Kidney (tissue), 14 donors: Measurements from ENCODE around the gene AMH. TPM values are rescaled to one million over a fixed set of nuclear protein-coding genes. Genes with fewer than 3 reads are reported as not detected.

Experiments used
- DNase-seq, 5 donors: peaks; one replicate each; pipeline ENCODE4 v3.0.0-alpha.2; 2013 to 2020
- FAIRE-seq: peaks from 2 replicates; lab custom pipeline; 2012; peaks lifted over from hg19 to GRCh38; lab: Jason Lieb, UNC
- H3K27ac ChIP-seq, 2 donors: one replicate each; pipeline ENCODE4 v1.7.0; 2013; ENCODE audit warnings: low read depth in 2 of 2, low read length in 2 of 2, inconsistent platforms in 1 of 2
- H3K27me3 ChIP-seq: one replicate; pipeline ENCODE4 v1.7.1; 2013; ENCODE audit warnings: low read length, inconsistent platforms; ENCODE audit not compliant: control insufficient read depth, insufficient read depth
- H3K36me3 ChIP-seq, 3 donors: one replicate each; pipeline versions ENCODE4 v1.7.0 to v1.7.1; 2013; ENCODE audit warnings: low read length in 3 of 3, control low read depth in 1 of 3, inconsistent platforms in 1 of 3; ENCODE audit not compliant: insufficient read depth in 3 of 3, control insufficient read depth in 2 of 3
- H3K4me1 ChIP-seq, 3 donors: one replicate each; pipeline versions ENCODE4 v1.7.0 to v1.7.1; 2013; ENCODE audit warnings: low read length in 3 of 3, inconsistent platforms in 1 of 3, low read depth in 1 of 3; ENCODE audit not compliant: control insufficient read depth in 2 of 3, insufficient read depth in 2 of 3
- H3K4me3 ChIP-seq, 3 donors: one replicate each; pipeline versions ENCODE4 v1.7.0 to v1.8.1; 2013; ENCODE audit warnings: low read length in 3 of 3, control low read depth in 1 of 3, inconsistent platforms in 1 of 3
- H3K9ac ChIP-seq, 3 donors: one replicate each; pipeline versions ENCODE4 v1.7.0 to v1.7.1; 2013; ENCODE audit warnings: low read length in 3 of 3, control low read depth in 1 of 3, inconsistent platforms in 1 of 3
- H3K9me3 ChIP-seq, 3 donors: one replicate each; pipeline versions ENCODE4 v1.7.0 to v1.7.1; 2013; ENCODE audit warnings: low read length in 3 of 3, control low read depth in 1 of 3, inconsistent platforms in 1 of 3; ENCODE audit not compliant: control insufficient read depth in 2 of 3, insufficient read depth in 1 of 3
- CTCF ChIP-seq: IDR thresholded peaks from 3 replicates; pipeline ENCODE4 v1.5.1; 2012; ENCODE audit warnings: mild to moderate bottlenecking, moderate library complexity, borderline replicate concordance; ENCODE audit not compliant: insufficient read depth; ENCODE audit errors: extremely low read depth
- intact Hi-C: fragments of 100-400 bp; cut with DNase I; formaldehyde crosslinking; loops from one replicate; pipeline ENCODE4 v1.11.1; 2022
- polyA plus RNA-seq: library from polyadenylated mRNA; stranded (reverse); fragments of 350-450 nt; fragmentation: Illumina TruSeq; extraction: RNeasy Lipid Tissue Mini Kit (QIAGEN cat#74804); gene quantifications from one replicate; pipeline ENCODE4 v1.2.3, GENCODE V29; 2014; ENCODE audit warnings: low read depth, low replicate concordance; ENCODE audit not compliant: insufficient read depth
- total RNA-seq: library from RNA; stranded (reverse); fragmentation: NEBNext Ultra II Directional; extraction: Animal tissue kit (Norgen Biotek cat#: 25700); gene quantifications from one replicate; pipeline ENCODE4 v1.2.1, GENCODE V29; 2021
- donor health status: control.
- donor health status: control.
- donor health status: control.
- donor health status: control.
- donor health status: control.
- donor health status: DM: yes; HTN: yes; CAD: no.
- donor health status: Normal renal cell carcinoma (clear cell type).

AMH gene
- total and polyA plus RNA-seq, 2 donors from 2014 or later: 0.60 to 1.0 TPM

- H3K9me3 ChIP-seq: no peaks in the 10 kb centered on the region
- TF ChIP-seq CTCF: no peak
- FAIRE-seq (no peak), DNase-seq (no peak)
- H3K9ac ChIP-seq: no peak overlapping the region
- H3K27ac ChIP-seq: no peak overlapping the region
- intact Hi-C loops: no loop called here
- H3K36me3 ChIP-seq: peaks cover 0 to 5% (median 3%) of the 10 kb centered on the region in 3 donors
- peaks cover 0 to 24% (median 0%) of the 10 kb centered on the region in 3 donors for H3K4me1 ChIP-seq
- no peaks in the 10 kb centered on the region for H3K27me3 ChIP-seq
- H3K4me3 ChIP-seq: no peak overlapping the region
Measured at GRCh38 chr19:2230807-2231533, 18.2 kb upstream of the AMH start.

GRCh38 chr19:2231621-2232221 lies 17.4 kb upstream of the AMH start:
- Histone ChIP-seq H3K27ac (peak overlapping the region in 1 of 2 donors; percentile 16), H3K9ac (no peak overlapping the region), H3K4me3 (no peak overlapping the region), H3K27me3 (no peaks in the 10 kb centered on the region), H3K9me3 (no peaks in the 10 kb centered on the region), H3K4me1 (peaks cover 0 to 24% (median 0%) of the 10 kb centered on the region in 3 donors), H3K36me3 (peaks cover 0 to 5% (median 3%) of the 10 kb centered on the region in 3 donors)
- TF ChIP-seq CTCF: no peak
- intact Hi-C loops: no loop called here
- FAIRE-seq (no peak), DNase-seq (no peak)

- FAIRE-seq: no peak
- intact Hi-C loops: no loop called here
- no peak overlapping the region for H3K9ac ChIP-seq
Measured at GRCh38 chr19:2232286-2233151, 16.6 kb upstream of the AMH start.

More at GRCh38 chr19:2232286-2233151, 16.6 kb upstream of the AMH start:
- no peak for TF ChIP-seq CTCF
- Histone ChIP-seq H3K27me3 (no peaks in the 10 kb centered on the region), H3K27ac (no peak overlapping the region), H3K4me3 (no peak overlapping the region), H3K36me3 (peaks cover 0 to 5% (median 3%) of the 10 kb centered on the region in 3 donors), H3K4me1 (peaks cover 0 to 27% (median under 1%) of the 10 kb centered on the region in 3 donors), H3K9me3 (no peaks in the 10 kb centered on the region)
- DNase-seq: no peak
